Measurements from ENCODE around the gene BCO2.

- TF ChIP-seq POLR2AphosphoS5 (IDR thresholded peaks at IDR 0.05): no peak
- TF ChIP-seq CTCF (IDR thresholded peaks at IDR 0.05): no peak
- no peak for TF ChIP-seq POLR2A (IDR thresholded peaks at IDR 0.05)
These were observed 54.6 kb downstream of the BCO2 start for GRCh38 chr11:112229746-112230433.

Measured in breast epithelium (tissue), 3 donors.